ENCODE results near the gene SPATA31D4.
"Not testable (repeated sequence)": the region's sequence is repeated elsewhere in the genome, so short reads cannot be mapped to it uniquely, and the experiment has no call there.

SPATA31D4 gene

GRCh38 chr9:81928305-81928704, at the start of gene SPATA31D4:
SPATA31D4 (plus strand) TSS chr9:81928428; CDS start chr9:81928514, 86 bp downstream.
- DNase-seq (ENCODE audit: low spot score), result not testable (repeated sequence)

GRCh38 chr9:81878530-81878929, 49.7 kb upstream of the SPATA31D4 start:
- DNase-seq (ENCODE audit: low spot score), result no peak

GRCh38 chr9:81879501-81879916, 48.7 kb upstream of the SPATA31D4 start:
- no peak for DNase-seq (ENCODE audit: low spot score)

GRCh38 chr9:81885602-81886001, 42.6 kb upstream of the SPATA31D4 start:
- DNase-seq (ENCODE audit: low spot score), result no peak

GRCh38 chr9:81886665-81887064, 41.6 kb upstream of the SPATA31D4 start:
- no peak for DNase-seq (ENCODE audit: low spot score)

- no peak for DNase-seq (ENCODE audit: low spot score)
These were observed 38.1 kb upstream of the SPATA31D4 start for GRCh38 chr9:81890104-81890503.

- DNase-seq (ENCODE audit: low spot score), result no peak
These were observed 35.8 kb upstream of the SPATA31D4 start for GRCh38 chr9:81892440-81892839.

- no peak for DNase-seq (ENCODE audit: low spot score)
These were observed 34.3 kb upstream of the SPATA31D4 start for GRCh38 chr9:81893929-81894328.

GRCh38 chr9:81894891-81895290, 33.3 kb upstream of the SPATA31D4 start:
- DNase-seq (ENCODE audit: low spot score), result no peak

GRCh38 chr9:81896070-81896469, 32.2 kb upstream of the SPATA31D4 start:
- DNase-seq (ENCODE audit: low spot score), result no peak

- DNase-seq (ENCODE audit: low spot score), result no peak
These were observed 29.4 kb upstream of the SPATA31D4 start for GRCh38 chr9:81898851-81899250.

- no peak for DNase-seq (ENCODE audit: low spot score)
These were observed 26.0 kb upstream of the SPATA31D4 start for GRCh38 chr9:81902196-81902595.

- DNase-seq (ENCODE audit: low spot score), result no peak
These were observed 25.6 kb upstream of the SPATA31D4 start for GRCh38 chr9:81902626-81903025.

- no peak for DNase-seq (ENCODE audit: low spot score)
These were observed 21.6 kb upstream of the SPATA31D4 start for GRCh38 chr9:81906671-81907070.

- no peak for DNase-seq (ENCODE audit: low spot score)
These were observed 16.1 kb upstream of the SPATA31D4 start for GRCh38 chr9:81912135-81912534.

- no peak for DNase-seq (ENCODE audit: low spot score)
These were observed 12.3 kb upstream of the SPATA31D4 start for GRCh38 chr9:81915801-81916505.

GRCh38 chr9:81918507-81918906, 9.7 kb upstream of the SPATA31D4 start:
- not testable (repeated sequence) for DNase-seq (ENCODE audit: low spot score)

- DNase-seq (ENCODE audit: low spot score), result not testable (repeated sequence)
These were observed 1.9 kb downstream of the SPATA31D4 start for GRCh38 chr9:81930147-81930546.

GRCh38 chr9:81933547-81933946, 5.3 kb downstream of the SPATA31D4 start:
- DNase-seq (ENCODE audit: low spot score), result not testable (repeated sequence)

GRCh38 chr9:81943393-81943792, 15.2 kb downstream of the SPATA31D4 start, which contains the start of gene SPATA31D3:
SPATA31D3 (plus strand) TSS chr9:81943500; CDS start chr9:81943586, 86 bp downstream.
- not testable (repeated sequence) for DNase-seq (ENCODE audit: low spot score)

- not testable (repeated sequence) for DNase-seq (ENCODE audit: low spot score)
These were observed 20.4 kb downstream of the SPATA31D4 start for GRCh38 chr9:81948650-81949049.

- no peak for DNase-seq (ENCODE audit: low spot score)
These were observed 24.9 kb downstream of the SPATA31D4 start for GRCh38 chr9:81953096-81953495.

- no peak for DNase-seq (ENCODE audit: low spot score)
These were observed 27.4 kb downstream of the SPATA31D4 start for GRCh38 chr9:81955625-81956024.

Data from NAMALWA (cell line).